BE2C (cell line): Measurements from ENCODE around the gene OLFM1.
"Not testable (repeated sequence)": the region's sequence is repeated elsewhere in the genome, so short reads cannot be mapped to it uniquely, and the experiment has no call there.

Experiments used
- DNase-seq: peaks from one replicate; pipeline ENCODE4 v3.0.0-alpha.2; 2020
- H3K27me3 ChIP-seq: fragments of 250-450 bp; sonication (Bioruptor Pico); 2 replicates; pipeline ENCODE4 v1.5.1; 2020; ENCODE audit warnings: mild to moderate bottlenecking
- H3K36me3 ChIP-seq: fragments of 250-450 bp; sonication (Bioruptor Pico); 2 replicates; pipeline ENCODE4 v1.5.1; 2020; ENCODE audit warnings: mild to moderate bottlenecking
- H3K4me1 ChIP-seq: fragments of 250-450 bp; sonication (Bioruptor Pico); 2 replicates; pipeline ENCODE4 v1.5.1; 2020
- H3K4me3 ChIP-seq: 2 replicates; pipeline ENCODE4 v1.5.1; 2011; ENCODE audit warnings: low read depth, low read length
- H3K9me3 ChIP-seq: fragments of 250-450 bp; sonication (Bioruptor Pico); 2 replicates; pipeline ENCODE4 v1.5.1; 2020
- CTCF ChIP-seq: IDR thresholded peaks from 2 replicates; pipeline ENCODE4 v1.5.1; 2012; ENCODE audit warnings: mild to moderate bottlenecking, low read depth, low read length

OLFM1 gene

GRCh38 chr9:135158564-135158937 lies 71.1 kb downstream of the OLFM1 start:
- Histone ChIP-seq H3K4me3 (no peak overlapping the region), H3K4me1 (peaks cover 44% of the 10 kb centered on the region), H3K27me3 (no peaks in the 10 kb centered on the region), H3K36me3 (no peaks in the 10 kb centered on the region), H3K9me3 (no peaks in the 10 kb centered on the region)
- TF ChIP-seq CTCF, result no peak
- no peak for DNase-seq

- no peaks in the 10 kb centered on the region for H3K36me3 ChIP-seq
- H3K4me3 ChIP-seq, result no peak overlapping the region
- H3K9me3 ChIP-seq, result no peaks in the 10 kb centered on the region
- H3K4me1 ChIP-seq, result peaks cover 36% of the 10 kb centered on the region
- DNase-seq, result peak; percentile 63
- no peak for TF ChIP-seq CTCF
- H3K27me3 ChIP-seq, result no peaks in the 10 kb centered on the region
Observed at GRCh38 chr9:135159801-135160200, 72.3 kb downstream of the OLFM1 start.

- TF ChIP-seq CTCF, result no peak
- no peaks in the 10 kb centered on the region for H3K27me3 ChIP-seq
- H3K4me1 ChIP-seq, result peaks cover 38% of the 10 kb centered on the region
- H3K9me3 ChIP-seq, result no peaks in the 10 kb centered on the region
- no peaks in the 10 kb centered on the region for H3K36me3 ChIP-seq
- H3K4me3 ChIP-seq, result no peak overlapping the region
- DNase-seq, result no peak
Observed at GRCh38 chr9:135160862-135161261, 73.4 kb downstream of the OLFM1 start.

GRCh38 chr9:135162599-135162998 lies 75.1 kb downstream of the OLFM1 start:
- H3K36me3 ChIP-seq, H3K4me3 ChIP-seq, H3K27me3 ChIP-seq, DNase-seq, H3K9me3 ChIP-seq: not testable (repeated sequence)
- H3K4me1 ChIP-seq, result peaks cover 55% of the 10 kb centered on the region

GRCh38 chr9:135163023-135163780 lies 75.7 kb downstream of the OLFM1 start:
- no peaks in the 10 kb centered on the region for H3K36me3 ChIP-seq
- no peak for TF ChIP-seq CTCF
- peaks cover 58% of the 10 kb centered on the region for H3K4me1 ChIP-seq
- no peak overlapping the region for H3K4me3 ChIP-seq
- no peaks in the 10 kb centered on the region for H3K27me3 ChIP-seq
- DNase-seq, result no peak
- H3K9me3 ChIP-seq, result no peaks in the 10 kb centered on the region

- Histone ChIP-seq H3K4me3 (no peak overlapping the region), H3K27me3 (no peaks in the 10 kb centered on the region)
Observed at GRCh38 chr9:135164036-135164435, 76.6 kb downstream of the OLFM1 start.

More at GRCh38 chr9:135164036-135164435, 76.6 kb downstream of the OLFM1 start:
- no peak for TF ChIP-seq CTCF
- Histone ChIP-seq H3K4me1 (peaks cover 59% of the 10 kb centered on the region), H3K9me3 (no peaks in the 10 kb centered on the region), H3K36me3 (no peaks in the 10 kb centered on the region)
- no peak for DNase-seq
